Uterus (tissue), 4 donors: ENCODE results near the gene MSS51. TPM values are rescaled to one million over a fixed set of nuclear protein-coding genes. Genes with fewer than 3 reads are reported as not detected.

Source experiments
- DNase-seq, 2 donors: peaks; one replicate each; pipeline ENCODE4 v3.0.0-alpha.2; 2019 to 2020
- H3K27ac ChIP-seq, 2 donors: fragments of 200-600 bp; sonication (generic); 1 replicate in 1 of 2; 2 replicates in 1 of 2; pipeline ENCODE4 v1.5.1; 2016 to 2018
- H3K27me3 ChIP-seq, 2 donors: fragments of 200-600 bp; sonication (generic); one replicate each; pipeline ENCODE4 v1.5.1; 2018 to 2019; ENCODE audit warnings: control low read depth in 1 of 2
- H3K36me3 ChIP-seq, 2 donors: fragments of 200-600 bp; sonication (generic); one replicate each; pipeline ENCODE4 v1.5.1; 2019; ENCODE audit warnings: control low read depth in 1 of 2
- H3K4me1 ChIP-seq, 2 donors: fragments of 200-600 bp; sonication (generic); one replicate each; pipeline ENCODE4 v1.5.1; 2018 to 2019; ENCODE audit warnings: control low read depth in 1 of 2
- H3K4me3 ChIP-seq, 2 donors: fragments of 200-600 bp; sonication (generic); 1 replicate in 1 of 2; 2 replicates in 1 of 2; pipeline ENCODE4 v1.5.1; 2018 to 2019; ENCODE audit warnings: mild to moderate bottlenecking in 1 of 2
- H3K9me3 ChIP-seq, 2 donors: fragments of 200-600 bp; sonication (generic); one replicate each; pipeline ENCODE4 v1.5.1; 2019; ENCODE audit warnings: control low read depth in 1 of 2
- POLR2A ChIP-seq, 2 donors: fragments of 450-650 bp; IDR thresholded peaks; one replicate each; pipeline ENCODE4 v1.6.1; 2016; ENCODE audit warnings: antibody characterized with exemption in 2 of 2, mild to moderate bottlenecking in 1 of 2, moderate library complexity in 1 of 2
- intact Hi-C: fragments of 100-400 bp; cut with DNase I; formaldehyde crosslinking; loops from one replicate; pipeline ENCODE4 v1.15.1; 2023; ENCODE audit warnings: low total_unique reads
- total RNA-seq, 4 donors: library from RNA; depleted of rRNA in 3 of 4; stranded (reverse); fragments of >200 nt in 3 of 4; gene quantifications; one replicate each; pipeline versions ENCODE4 v1.1.0 to v1.2.4, GENCODE V29; 2014 to 2023
- TF ChIP-seq, protein P1 (sequence below), 4 experiments: fragments of 200-600 bp in 2 of 4; fragments of 450-650 bp in 2 of 4; sonication (generic) in 2 of 4; IDR thresholded peaks; one replicate each; pipeline ENCODE4 v1.5.1; 2016 to 2019; ENCODE audit warnings: antibody characterized with exemption in 4 of 4, mild to moderate bottlenecking in 2 of 4, moderate library complexity in 1 of 4
- donor health status: DM: yes; HTN: yes; CAD: no.

The MSS51 gene
- total RNA-seq, 4 donors from 2014 or later: 0.51 to 7.3 (median 5.5) TPM; not detected in 1

DNA sequence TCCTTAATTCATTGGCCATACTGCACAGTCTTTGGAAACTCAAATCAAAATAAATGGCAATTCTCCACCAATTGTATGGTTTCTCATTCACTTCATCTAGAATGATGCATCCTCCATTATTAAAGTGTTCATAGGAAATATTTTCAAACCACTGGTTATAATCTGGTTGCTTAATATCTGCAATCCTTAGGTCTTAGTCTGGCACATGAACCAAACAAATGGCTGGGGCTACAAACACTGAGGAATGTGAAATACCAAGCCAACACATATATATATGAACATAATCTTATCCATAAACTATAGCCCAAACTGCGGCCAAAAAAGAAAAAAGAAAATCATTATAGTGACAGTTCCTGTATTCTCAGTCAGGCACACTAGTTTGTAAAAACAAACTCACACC, 5.7 kb upstream of the MSS51 start:
- Histone ChIP-seq H3K36me3 (no peaks in the 10 kb centered on the region), H3K4me3 (no peak overlapping the region), H3K27me3 (no peaks in the 10 kb centered on the region), H3K4me1 (no peaks in the 10 kb centered on the region), H3K9me3 (no peaks in the 10 kb centered on the region), H3K27ac (no peak overlapping the region)
- no peak for DNase-seq
- intact Hi-C loops: no loop called here
- TF ChIP-seq, protein P1, sequence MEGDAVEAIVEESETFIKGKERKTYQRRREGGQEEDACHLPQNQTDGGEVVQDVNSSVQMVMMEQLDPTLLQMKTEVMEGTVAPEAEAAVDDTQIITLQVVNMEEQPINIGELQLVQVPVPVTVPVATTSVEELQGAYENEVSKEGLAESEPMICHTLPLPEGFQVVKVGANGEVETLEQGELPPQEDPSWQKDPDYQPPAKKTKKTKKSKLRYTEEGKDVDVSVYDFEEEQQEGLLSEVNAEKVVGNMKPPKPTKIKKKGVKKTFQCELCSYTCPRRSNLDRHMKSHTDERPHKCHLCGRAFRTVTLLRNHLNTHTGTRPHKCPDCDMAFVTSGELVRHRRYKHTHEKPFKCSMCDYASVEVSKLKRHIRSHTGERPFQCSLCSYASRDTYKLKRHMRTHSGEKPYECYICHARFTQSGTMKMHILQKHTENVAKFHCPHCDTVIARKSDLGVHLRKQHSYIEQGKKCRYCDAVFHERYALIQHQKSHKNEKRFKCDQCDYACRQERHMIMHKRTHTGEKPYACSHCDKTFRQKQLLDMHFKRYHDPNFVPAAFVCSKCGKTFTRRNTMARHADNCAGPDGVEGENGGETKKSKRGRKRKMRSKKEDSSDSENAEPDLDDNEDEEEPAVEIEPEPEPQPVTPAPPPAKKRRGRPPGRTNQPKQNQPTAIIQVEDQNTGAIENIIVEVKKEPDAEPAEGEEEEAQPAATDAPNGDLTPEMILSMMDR (IDR thresholded peaks at IDR 0.05): no peak
- TF ChIP-seq POLR2A (IDR thresholded peaks at IDR 0.05): no peak

DNA sequence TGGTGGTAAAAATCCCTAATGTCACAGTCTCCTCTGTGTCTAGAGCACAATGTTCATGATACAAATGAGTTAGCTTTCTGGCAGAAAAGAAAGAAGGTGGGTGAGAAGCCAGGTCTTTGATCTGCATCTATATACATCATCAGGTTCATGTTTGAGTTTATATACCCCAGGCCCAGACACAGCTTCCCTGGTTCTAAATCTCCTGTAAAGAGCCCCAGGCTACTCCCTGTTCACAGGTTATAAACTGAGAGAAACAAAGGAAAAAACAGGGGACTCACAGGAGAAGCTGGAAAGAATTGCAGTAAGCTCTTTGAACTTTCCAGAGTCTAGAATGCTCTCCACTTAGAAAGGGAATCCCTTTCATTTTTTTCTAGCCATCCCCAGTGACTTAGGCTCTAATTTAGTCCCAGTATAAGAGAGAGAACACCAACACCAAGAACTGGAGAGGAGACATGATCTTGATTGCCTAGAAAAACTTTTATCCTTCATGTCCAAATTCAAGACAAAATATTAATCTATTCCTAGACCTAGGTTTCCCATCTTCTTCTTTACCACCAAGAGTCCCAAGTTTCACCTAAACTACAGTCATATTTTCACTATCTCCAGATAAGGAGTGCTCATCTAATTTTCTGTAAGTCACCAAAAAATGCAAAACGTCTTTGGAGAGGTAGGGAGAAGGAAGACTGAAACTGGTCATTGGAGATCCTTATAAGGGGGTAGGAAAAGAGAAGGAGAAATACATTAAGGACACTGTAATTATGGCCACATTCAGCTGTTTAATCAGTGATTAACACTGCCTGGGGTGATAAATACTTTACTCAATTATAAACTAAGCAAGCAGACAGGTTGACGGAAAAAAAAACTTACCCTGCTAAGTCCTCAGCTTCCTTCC, 469 bp downstream of the MSS51 start:
- no peaks in the 10 kb centered on the region for H3K36me3 ChIP-seq
- DNase-seq: no peak
- TF ChIP-seq, protein P1 (IDR thresholded peaks at IDR 0.05): no peak
- TF ChIP-seq POLR2A (IDR thresholded peaks at IDR 0.05): no peak
- intact Hi-C loops: no loop called here
- H3K9me3 ChIP-seq: no peaks in the 10 kb centered on the region
- H3K27ac ChIP-seq: no peak overlapping the region
- no peaks in the 10 kb centered on the region for H3K27me3 ChIP-seq
- no peak overlapping the region for H3K4me3 ChIP-seq
- no peaks in the 10 kb centered on the region for H3K4me1 ChIP-seq

DNA sequence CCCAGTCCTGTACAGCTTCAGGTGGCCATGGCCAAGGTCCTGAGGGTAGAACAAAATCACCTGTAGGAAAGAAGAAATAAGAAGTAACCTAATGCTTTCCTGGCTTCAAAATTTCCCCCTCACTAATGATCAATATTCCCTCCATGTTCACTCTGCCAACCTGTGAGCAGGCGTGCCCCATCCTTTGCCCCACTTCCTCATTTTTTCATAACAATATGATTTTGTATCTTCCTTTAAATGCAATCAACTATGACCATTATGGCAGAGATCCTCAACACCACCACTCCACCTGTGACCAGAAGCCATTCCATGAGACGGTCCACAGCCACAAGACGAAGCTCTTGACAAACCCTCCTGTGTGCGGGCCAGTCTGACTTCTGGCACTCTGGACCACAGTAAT, 7.0 kb downstream of the MSS51 start:
- Histone ChIP-seq H3K9me3 (no peaks in the 10 kb centered on the region), H3K27me3 (no peaks in the 10 kb centered on the region), H3K36me3 (no peaks in the 10 kb centered on the region), H3K4me3 (no peak overlapping the region), H3K27ac (no peak overlapping the region), H3K4me1 (no peaks in the 10 kb centered on the region)
- DNase-seq: no peak
- intact Hi-C loops: no loop called here
- TF ChIP-seq POLR2A (IDR thresholded peaks at IDR 0.05): no peak
- TF ChIP-seq, protein P1 (IDR thresholded peaks at IDR 0.05): no peak

DNA sequence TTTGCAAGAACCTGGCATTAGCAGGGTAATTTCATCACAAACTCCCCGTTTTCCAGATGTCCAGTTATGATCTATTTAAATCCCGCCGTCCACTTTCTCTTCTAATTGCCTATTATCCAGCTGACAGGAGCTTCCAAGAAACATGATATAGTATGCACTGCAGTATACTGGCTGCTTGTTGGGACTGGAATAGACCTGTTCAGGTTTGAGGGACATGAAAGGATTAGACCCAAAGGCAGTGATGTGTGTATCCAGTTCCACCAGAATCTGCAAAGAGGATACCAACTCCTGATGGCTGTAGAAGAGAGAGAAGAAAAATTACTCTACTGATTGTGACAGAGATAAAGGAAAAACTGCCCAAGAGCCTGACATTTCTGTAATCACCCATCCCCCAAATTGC, 8.9 kb downstream of the MSS51 start:
- no peaks in the 10 kb centered on the region for H3K27me3 ChIP-seq
- H3K4me3 ChIP-seq: no peak overlapping the region
- H3K36me3 ChIP-seq: no peaks in the 10 kb centered on the region
- DNase-seq: no peak
- no peaks in the 10 kb centered on the region for H3K4me1 ChIP-seq
- H3K9me3 ChIP-seq: no peaks in the 10 kb centered on the region
- no peak overlapping the region for H3K27ac ChIP-seq
- intact Hi-C loops: no loop called here
- TF ChIP-seq POLR2A (IDR thresholded peaks at IDR 0.05): no peak
- TF ChIP-seq, protein P1 (IDR thresholded peaks at IDR 0.05): no peak

DNA sequence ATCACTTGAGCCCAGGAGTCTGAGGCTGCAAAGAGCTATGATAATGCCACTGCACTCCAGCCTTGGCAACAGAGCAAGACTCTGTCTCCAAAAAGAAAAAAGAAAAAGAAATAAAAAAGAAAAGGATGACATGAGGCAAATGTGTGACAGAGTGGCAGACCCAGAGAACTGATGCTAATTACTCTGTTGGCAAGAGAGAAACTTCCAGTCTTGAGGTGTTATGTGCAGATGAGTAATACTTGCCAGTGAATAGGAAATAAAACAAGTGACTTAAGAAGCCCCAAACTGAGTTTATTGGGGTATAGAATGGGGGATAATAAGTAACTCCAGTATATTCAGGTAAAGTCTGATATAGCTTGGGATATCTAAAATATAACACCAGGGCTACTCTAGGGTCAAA, 10.1 kb downstream of the MSS51 start:
- no peaks in the 10 kb centered on the region for H3K27me3 ChIP-seq
- no peak overlapping the region for H3K4me3 ChIP-seq
- TF ChIP-seq, protein P1 (IDR thresholded peaks at IDR 0.05): no peak
- no peak for TF ChIP-seq POLR2A (IDR thresholded peaks at IDR 0.05)
- H3K27ac ChIP-seq: no peak overlapping the region
- no peaks in the 10 kb centered on the region for H3K36me3 ChIP-seq
- intact Hi-C loops: no loop called here
- no peaks in the 10 kb centered on the region for H3K4me1 ChIP-seq
- no peaks in the 10 kb centered on the region for H3K9me3 ChIP-seq
- no peak for DNase-seq
